Effector memory CD4-positive, alpha-beta T cell (primary cell): ENCODE results near the gene PLCG1.

Experiments
- DNase-seq, 3 donors: peaks; one replicate each; pipeline ENCODE4 v3.0.0-alpha.2; 2020
- H3K27ac ChIP-seq: 2 replicates; pipeline ENCODE4 v1.7.0; 2013; ENCODE audit warnings: mild to moderate bottlenecking, low read length, moderate library complexity; ENCODE audit not compliant: insufficient read depth, poor library complexity, severe bottlenecking
- H3K27me3 ChIP-seq: replicated peaks from 2 replicates; pipeline ENCODE4 v1.7.0; 2013; ENCODE audit warnings: mild to moderate bottlenecking, low read length; ENCODE audit not compliant: insufficient read depth, control insufficient read depth, poor library complexity, severe bottlenecking
- H3K36me3 ChIP-seq: 2 replicates; pipeline ENCODE4 v1.7.0; 2013; ENCODE audit warnings: mild to moderate bottlenecking, low read length, moderate library complexity; ENCODE audit not compliant: control insufficient read depth, insufficient read depth
- H3K4me1 ChIP-seq: 2 replicates; pipeline ENCODE4 v1.7.0; 2013; ENCODE audit warnings: low read length, mild to moderate bottlenecking; ENCODE audit not compliant: control insufficient read depth, insufficient read depth, poor library complexity, severe bottlenecking
- H3K4me3 ChIP-seq: 2 replicates; pipeline ENCODE4 v1.7.0; 2013; ENCODE audit warnings: low read length, low read depth, mild to moderate bottlenecking; ENCODE audit not compliant: insufficient read depth, poor library complexity, severe bottlenecking
- H3K9me3 ChIP-seq: 2 replicates; pipeline ENCODE4 v1.7.0; 2013; ENCODE audit warnings: mild to moderate bottlenecking, low read length, moderate library complexity; ENCODE audit not compliant: control insufficient read depth

The PLCG1 gene

DNA sequence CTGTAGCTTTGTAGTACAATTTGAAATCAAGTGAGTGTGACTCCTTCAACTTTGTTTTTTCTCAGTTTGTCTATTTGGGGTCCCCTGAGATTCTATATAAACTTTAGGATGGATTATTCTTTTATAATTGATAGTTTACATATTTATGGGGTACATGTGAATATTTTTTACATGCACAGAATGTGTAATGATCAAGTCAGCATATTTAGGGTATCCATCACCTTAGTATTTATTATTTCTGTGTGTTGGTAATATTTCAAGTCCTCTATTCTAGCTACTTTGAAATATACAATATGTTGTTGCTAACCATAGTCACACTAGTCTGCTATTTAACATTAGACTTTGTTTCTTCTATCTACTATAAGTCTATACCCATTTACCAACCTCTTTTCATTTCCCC lies 50.3 kb downstream of the PLCG1 start:
- Histone ChIP-seq H3K27me3 (no peaks in the 10 kb centered on the region), H3K27ac (no peak overlapping the region), H3K36me3 (no peaks in the 10 kb centered on the region), H3K4me1 (no peaks in the 10 kb centered on the region), H3K9me3 (no peaks in the 10 kb centered on the region), H3K4me3 (no peak overlapping the region)
- no peak for DNase-seq

DNA sequence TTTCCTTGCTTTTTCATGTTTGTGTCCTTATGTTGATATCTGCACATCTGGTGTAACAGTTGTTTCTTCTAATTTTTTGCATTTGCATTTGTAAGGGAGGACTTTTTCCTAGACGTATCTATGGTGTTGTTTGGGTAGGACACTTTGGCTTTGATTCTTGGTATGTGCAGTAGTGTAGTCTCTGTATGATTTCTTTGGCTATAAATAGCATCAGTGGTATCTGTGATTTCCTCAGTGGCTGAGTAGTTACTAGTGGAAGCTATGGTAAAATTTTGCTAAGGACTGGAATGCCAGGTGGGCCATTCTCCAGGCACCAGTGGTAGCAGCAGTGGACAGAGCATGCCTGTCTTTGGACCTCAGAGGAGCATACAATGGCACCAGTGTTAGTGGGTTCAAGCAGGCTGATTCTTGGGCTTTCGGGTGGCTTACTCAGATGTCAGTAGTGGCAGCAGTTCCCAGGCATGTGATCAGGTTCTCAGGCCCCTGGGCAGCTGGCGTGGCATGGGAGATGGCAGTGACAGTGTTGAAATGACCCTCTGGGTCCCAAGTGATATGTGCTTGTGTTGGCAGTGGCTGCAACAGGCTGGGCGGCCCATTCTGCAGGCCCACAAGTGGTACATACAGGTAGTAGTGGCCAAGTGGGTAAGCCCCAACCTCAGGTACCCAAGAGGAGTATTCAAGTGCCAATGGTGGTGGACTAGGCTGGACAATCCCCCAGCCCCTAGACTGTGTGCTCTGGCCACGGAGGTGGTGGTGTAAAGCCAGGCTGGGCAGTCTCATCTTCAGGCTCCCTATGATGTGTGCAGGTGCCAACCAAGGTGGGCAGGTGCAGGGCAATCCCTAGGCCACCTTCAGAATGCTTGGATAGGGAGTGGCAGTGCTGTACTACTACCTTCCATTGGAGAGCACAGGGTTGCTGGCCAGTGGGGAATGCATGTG lies 54.5 kb downstream of the PLCG1 start:
- Histone ChIP-seq H3K4me1 (no peaks in the 10 kb centered on the region), H3K36me3 (no peaks in the 10 kb centered on the region), H3K27me3 (no peaks in the 10 kb centered on the region), H3K27ac (no peak overlapping the region), H3K9me3 (no peaks in the 10 kb centered on the region), H3K4me3 (no peak overlapping the region)
- no peak for DNase-seq

DNA sequence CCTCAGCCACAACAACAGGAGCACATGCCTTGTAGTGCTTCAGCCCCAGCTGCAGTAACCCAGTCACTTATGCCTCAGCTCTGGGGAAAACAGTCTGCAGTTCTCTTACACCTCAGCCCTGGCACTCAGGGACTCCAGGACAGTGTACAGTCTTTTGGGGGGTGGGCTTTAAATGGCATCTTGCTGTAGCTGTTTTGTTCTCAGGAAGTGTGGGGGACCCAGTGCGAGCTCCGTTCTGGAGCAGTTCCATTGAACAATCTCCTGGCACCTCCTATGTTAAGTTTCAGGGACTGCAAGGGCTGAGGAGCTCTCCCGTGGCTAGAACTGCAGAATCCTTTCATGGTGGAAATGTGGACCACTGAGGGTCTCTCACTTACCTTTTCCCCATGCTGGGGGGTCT lies 55.2 kb downstream of the PLCG1 start:
- H3K36me3 ChIP-seq, result no peaks in the 10 kb centered on the region
- H3K27me3 ChIP-seq, result no peaks in the 10 kb centered on the region
- H3K27ac ChIP-seq, result no peak overlapping the region
- no peaks in the 10 kb centered on the region for H3K9me3 ChIP-seq
- no peak overlapping the region for H3K4me3 ChIP-seq
- DNase-seq, result no peak
- no peaks in the 10 kb centered on the region for H3K4me1 ChIP-seq

DNA sequence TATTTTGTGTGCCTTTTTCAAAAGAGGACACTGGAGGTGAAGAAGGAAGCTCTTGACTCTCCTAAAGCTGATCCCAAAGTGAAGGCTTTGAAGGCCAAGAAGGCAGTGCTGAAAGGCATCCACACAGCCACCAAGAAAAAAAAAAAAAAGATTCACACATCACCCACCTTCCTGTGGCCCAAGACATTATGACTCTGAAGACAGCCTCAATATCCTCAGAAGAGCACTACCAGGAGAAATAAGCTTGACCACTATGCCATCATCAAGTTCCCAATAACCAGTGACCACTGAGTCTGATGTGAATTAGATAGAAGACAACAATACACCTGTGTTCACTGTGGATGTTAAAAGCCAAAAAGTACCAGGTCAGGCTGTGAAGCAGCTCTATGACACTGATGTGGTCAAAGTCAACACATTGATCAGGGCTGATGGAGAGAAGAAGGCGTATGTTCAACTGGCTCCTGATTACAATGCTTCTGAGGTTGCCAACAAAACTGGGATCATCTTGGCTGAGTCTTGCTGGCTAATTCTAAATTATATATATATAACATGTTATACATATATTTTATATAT lies 59.4 kb downstream of the PLCG1 start:
- no peak overlapping the region for H3K27ac ChIP-seq
- H3K36me3 ChIP-seq, result no peaks in the 10 kb centered on the region
- no peaks in the 10 kb centered on the region for H3K27me3 ChIP-seq
- H3K4me3 ChIP-seq, result no peak overlapping the region
- peaks cover 4% of the 10 kb centered on the region for H3K9me3 ChIP-seq
- DNase-seq, result no peak
- no peaks in the 10 kb centered on the region for H3K4me1 ChIP-seq

DNA sequence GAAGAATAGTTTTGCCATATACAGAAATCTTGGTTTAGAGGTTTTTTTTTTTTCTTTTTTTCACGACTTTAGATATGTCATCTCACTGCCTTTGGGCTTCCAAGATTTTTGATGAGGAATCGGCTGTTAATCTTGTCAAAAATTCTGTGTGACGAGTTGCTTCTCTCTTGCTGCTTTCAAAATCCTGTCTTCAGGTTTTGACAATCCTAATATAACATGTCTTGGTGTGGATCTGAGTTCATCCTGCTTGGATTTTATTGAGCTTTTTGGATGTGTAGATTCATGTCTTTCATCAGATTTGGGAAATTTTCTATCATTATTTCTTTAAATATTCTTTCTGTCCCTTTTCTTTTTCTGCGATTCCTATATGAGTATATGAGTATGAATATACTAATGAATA lies 61.1 kb downstream of the PLCG1 start:
- peaks cover 4% of the 10 kb centered on the region for H3K9me3 ChIP-seq
- H3K36me3 ChIP-seq, result no peaks in the 10 kb centered on the region
- H3K4me1 ChIP-seq, result no peaks in the 10 kb centered on the region
- H3K27me3 ChIP-seq, result no peaks in the 10 kb centered on the region
- H3K4me3 ChIP-seq, result no peak overlapping the region
- H3K27ac ChIP-seq, result no peak overlapping the region
- DNase-seq, result no peak

DNA sequence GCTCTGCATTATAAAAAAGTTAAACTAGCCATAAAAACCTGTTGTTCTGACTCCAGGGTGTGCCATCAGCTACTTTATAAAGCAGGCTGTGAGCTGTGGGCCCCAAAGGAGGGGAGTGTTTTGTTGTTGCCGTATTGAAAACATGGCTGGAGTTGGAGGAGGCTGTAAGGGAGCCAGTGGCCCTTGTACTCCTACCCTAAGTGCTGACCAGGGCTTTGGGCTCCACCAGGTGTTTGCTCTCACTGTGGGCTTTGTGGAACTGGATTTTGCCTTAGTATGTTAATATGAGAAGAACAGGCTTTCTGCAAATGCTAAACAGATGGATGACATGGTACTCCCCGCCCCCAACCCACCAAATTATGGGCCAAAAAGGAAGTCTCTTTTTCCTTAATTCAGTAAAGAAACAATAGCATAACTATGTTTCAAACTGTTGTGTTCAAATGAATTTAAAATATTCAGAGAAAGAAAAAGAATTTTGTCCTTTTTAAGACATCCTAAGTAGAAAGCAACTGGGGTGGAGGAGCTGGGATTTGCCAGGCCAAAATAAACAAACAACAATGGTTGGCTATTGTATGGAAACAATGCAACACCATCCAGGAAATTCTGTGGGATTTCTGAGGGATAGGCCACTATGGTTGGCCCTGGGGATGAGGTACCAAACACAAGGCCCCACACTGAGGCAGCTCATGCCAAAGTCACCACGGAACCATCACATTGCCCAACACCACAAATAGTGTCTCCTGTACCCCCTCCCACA lies 63.3 kb downstream of the PLCG1 start:
- DNase-seq, result no peak
- H3K9me3 ChIP-seq, result peaks cover 4% of the 10 kb centered on the region
- no peak overlapping the region for H3K27ac ChIP-seq
- H3K4me3 ChIP-seq, result no peak overlapping the region
- H3K27me3 ChIP-seq, result no peaks in the 10 kb centered on the region
- H3K36me3 ChIP-seq, result no peaks in the 10 kb centered on the region
- no peaks in the 10 kb centered on the region for H3K4me1 ChIP-seq

DNA sequence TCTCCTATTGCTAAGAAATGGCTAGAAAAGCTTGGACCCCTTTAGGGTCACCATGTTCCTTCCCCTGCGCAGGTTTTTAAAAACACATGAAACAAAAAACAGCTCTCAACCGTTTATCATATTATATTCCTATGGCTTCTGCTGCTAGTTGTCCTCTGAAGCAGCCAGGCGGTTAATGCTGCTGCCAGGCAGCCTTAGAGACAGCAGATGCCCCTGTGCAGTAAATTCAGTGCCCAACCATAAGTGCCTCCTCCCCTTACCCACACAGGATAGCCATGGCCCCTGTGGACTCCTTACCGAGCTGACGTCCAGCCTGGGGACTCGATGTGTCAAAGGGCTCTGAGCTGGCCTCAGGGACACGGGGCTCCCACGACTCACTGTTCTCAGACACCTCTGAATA lies 64.4 kb downstream of the PLCG1 start:
- no peaks in the 10 kb centered on the region for H3K36me3 ChIP-seq

DNA sequence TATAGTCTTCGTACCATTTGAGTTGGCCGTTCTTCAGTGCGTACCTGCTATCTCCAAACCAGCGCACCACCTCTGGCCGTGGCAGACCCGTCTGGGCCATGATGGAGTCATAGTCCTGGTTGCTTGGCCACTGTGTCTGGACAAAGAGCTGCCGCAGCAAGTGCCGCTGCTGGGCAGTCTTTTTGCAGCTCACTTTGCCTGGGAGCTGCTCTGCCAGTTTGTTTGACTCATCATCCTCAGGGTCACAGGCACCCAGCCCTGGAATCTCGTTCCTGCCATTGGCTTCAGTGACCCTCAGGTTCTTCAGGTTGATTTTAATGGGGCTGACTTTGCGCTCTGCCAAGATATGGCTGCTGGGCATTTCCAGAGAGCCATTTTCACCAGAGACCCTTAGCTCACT lies 65.1 kb downstream of the PLCG1 start:
- Histone ChIP-seq H3K36me3 (no peaks in the 10 kb centered on the region), H3K4me3 (no peak overlapping the region), H3K27me3 (no peaks in the 10 kb centered on the region), H3K9me3 (peaks cover 4% of the 10 kb centered on the region), H3K4me1 (no peaks in the 10 kb centered on the region), H3K27ac (no peak overlapping the region)
- no peak for DNase-seq

More for the DNA sequence above, 64.4 kb downstream of the PLCG1 start:
- Histone ChIP-seq H3K4me3 (no peak overlapping the region), H3K9me3 (peaks cover 4% of the 10 kb centered on the region), H3K27ac (no peak overlapping the region), H3K4me1 (no peaks in the 10 kb centered on the region), H3K27me3 (no peaks in the 10 kb centered on the region)
- DNase-seq, result no peak

DNA sequence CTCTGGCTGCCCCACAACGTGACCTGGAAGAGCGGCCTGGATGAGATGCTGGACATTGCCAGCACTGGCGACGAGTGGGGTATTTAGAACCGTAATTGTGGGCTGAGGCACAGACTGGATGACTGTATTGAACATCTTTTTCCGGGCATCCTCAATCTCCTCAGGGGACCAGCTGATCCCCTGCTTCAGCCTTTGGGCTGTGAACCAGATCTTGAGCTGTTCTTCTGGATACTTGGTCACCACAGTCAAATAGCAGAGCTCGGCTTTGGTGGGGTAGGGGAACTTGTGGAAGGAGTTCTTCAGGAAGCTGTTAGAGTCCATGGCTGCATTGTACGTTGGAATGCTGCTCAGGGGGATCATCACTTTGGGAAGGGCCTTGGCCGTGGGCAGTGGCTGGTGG lies 66.3 kb downstream of the PLCG1 start:
- no peaks in the 10 kb centered on the region for H3K27me3 ChIP-seq
- no peaks in the 10 kb centered on the region for H3K36me3 ChIP-seq
- H3K27ac ChIP-seq, result no peak overlapping the region
- no peak overlapping the region for H3K4me3 ChIP-seq
- H3K4me1 ChIP-seq, result no peaks in the 10 kb centered on the region
- no peak for DNase-seq
- H3K9me3 ChIP-seq, result peaks cover 4% of the 10 kb centered on the region
